ENCODE measurements around the gene SLC19A1. TPM values are rescaled to one million over a fixed set of nuclear protein-coding genes. Genes with fewer than 3 reads are reported as not detected.

SLC19A1 gene
- total RNA-seq, 1 experiment from 2014 or later = 21.4 TPM

DNA sequence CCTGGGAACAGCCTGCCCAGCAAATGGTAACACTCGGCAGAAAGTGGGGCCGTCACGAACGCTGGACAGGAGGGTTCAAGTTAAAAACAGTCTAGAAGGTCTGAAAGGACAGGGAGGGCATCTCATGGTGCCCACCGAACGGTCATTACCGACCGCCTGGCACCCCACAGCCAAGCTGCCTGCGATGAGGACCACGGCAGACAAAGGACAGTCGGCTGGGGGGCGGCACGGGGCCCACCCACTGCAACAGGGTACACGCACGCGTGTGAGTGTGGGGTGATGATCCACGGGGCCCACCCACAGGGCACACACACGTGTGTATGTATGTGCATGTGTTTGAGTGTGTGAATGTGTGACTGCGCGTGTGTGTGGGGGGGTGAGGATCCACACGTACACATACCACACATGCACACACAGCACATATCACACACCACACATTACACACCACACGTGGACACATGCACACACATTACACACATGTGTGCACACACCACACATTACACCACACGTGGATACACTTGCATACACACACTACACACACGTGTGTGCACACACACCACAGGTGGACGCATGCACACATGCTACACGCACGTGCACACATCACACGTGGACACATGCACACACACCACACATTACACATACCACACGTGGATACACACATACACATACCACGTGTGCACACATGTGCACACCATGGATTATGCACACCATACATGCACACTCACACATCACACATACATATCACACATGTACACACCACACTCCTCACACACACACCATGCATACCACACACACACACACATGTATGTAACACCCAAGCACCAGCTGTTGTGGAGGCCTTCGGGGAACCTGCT is 63.2 kb downstream of the SLC19A1 start:
- DNase-seq = no peak
- CTCF ChIA-PET = no interaction called here
- H3K9me3 Mint-ChIP-seq (ENCODE audit: low read depth, unreplicated experiment) = peaks cover 3% of the 10 kb centered on the region
- intact Hi-C loops (cut with micrococcal nuclease; ENCODE audit: unreplicated experiment) = no loop called here
- no peaks in the 10 kb centered on the region for H3K4me1 Mint-ChIP-seq (ENCODE audit: low read depth, unreplicated experiment)
- peaks cover 16% of the 10 kb centered on the region for H3K36me3 Mint-ChIP-seq (ENCODE audit: insufficient read depth, unreplicated experiment)
- H3K27ac Mint-ChIP-seq (ENCODE audit: unreplicated experiment) = no peak overlapping the region
- no TSS peak for BruUV-seq (replicated peaks)
- H3K4me3 Mint-ChIP-seq (ENCODE audit: low read depth, unreplicated experiment) = no peak overlapping the region
- TF ChIP-seq, protein P1, sequence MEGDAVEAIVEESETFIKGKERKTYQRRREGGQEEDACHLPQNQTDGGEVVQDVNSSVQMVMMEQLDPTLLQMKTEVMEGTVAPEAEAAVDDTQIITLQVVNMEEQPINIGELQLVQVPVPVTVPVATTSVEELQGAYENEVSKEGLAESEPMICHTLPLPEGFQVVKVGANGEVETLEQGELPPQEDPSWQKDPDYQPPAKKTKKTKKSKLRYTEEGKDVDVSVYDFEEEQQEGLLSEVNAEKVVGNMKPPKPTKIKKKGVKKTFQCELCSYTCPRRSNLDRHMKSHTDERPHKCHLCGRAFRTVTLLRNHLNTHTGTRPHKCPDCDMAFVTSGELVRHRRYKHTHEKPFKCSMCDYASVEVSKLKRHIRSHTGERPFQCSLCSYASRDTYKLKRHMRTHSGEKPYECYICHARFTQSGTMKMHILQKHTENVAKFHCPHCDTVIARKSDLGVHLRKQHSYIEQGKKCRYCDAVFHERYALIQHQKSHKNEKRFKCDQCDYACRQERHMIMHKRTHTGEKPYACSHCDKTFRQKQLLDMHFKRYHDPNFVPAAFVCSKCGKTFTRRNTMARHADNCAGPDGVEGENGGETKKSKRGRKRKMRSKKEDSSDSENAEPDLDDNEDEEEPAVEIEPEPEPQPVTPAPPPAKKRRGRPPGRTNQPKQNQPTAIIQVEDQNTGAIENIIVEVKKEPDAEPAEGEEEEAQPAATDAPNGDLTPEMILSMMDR (IDR thresholded peaks at IDR 0.05; ENCODE audit: unreplicated experiment) = no peak
- H3K27me3 Mint-ChIP-seq (ENCODE audit: unreplicated experiment) = no peaks in the 10 kb centered on the region

DNA sequence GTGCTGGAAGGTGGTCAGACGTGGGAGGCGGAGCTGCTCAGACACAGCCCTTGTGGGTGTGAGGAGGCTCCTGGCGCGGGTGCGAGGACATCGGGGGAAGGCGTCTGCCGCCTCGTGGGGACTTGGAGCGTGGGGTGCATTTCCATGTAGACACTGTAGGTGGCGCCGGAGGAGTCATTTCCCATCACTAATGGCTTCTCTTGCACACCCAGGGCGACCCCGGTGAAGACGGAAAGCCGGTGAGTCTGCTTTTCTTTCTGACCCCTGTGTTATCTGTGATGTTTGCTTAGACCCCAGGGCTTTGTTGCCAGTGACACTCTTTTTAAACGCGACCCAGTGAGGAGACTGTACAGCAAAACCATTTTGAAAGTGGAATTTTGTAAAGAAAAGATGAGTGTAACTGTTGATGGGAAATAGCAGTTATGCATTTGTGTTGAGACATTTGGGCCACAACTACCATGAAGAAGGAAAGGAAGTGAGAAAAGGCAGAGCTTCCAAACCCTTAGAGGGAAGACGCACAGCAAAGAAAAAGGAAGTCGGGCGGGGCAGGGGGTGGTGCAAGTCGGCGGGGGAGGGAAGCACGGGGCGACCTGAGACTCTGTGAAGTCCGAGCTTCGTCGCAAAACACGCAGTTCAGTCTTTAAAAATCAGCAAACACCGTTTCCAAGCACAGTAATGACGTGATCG is 64.0 kb downstream of the SLC19A1 start:
- Mint-ChIP-seq H3K27ac (ENCODE audit: unreplicated experiment) (no peak overlapping the region), H3K4me1 (ENCODE audit: low read depth, unreplicated experiment) (no peaks in the 10 kb centered on the region), H3K36me3 (ENCODE audit: insufficient read depth, unreplicated experiment) (peaks cover 18% of the 10 kb centered on the region), H3K27me3 (ENCODE audit: unreplicated experiment) (no peaks in the 10 kb centered on the region), H3K4me3 (ENCODE audit: low read depth, unreplicated experiment) (no peak overlapping the region), H3K9me3 (ENCODE audit: low read depth, unreplicated experiment) (peaks cover 4% of the 10 kb centered on the region)
- TF ChIP-seq, protein P1 (IDR thresholded peaks at IDR 0.05; ENCODE audit: unreplicated experiment) = no peak
- BruUV-seq (replicated peaks) = no TSS peak
- no peak for DNase-seq
- CTCF ChIA-PET = interaction anchor here (0.7 kb wide), 1 partner anchor 9 kb away, joined by 3 read pairs; no protein-coding TSS in a partner anchor
- intact Hi-C loops (cut with micrococcal nuclease; ENCODE audit: unreplicated experiment) = no loop called here

DNA sequence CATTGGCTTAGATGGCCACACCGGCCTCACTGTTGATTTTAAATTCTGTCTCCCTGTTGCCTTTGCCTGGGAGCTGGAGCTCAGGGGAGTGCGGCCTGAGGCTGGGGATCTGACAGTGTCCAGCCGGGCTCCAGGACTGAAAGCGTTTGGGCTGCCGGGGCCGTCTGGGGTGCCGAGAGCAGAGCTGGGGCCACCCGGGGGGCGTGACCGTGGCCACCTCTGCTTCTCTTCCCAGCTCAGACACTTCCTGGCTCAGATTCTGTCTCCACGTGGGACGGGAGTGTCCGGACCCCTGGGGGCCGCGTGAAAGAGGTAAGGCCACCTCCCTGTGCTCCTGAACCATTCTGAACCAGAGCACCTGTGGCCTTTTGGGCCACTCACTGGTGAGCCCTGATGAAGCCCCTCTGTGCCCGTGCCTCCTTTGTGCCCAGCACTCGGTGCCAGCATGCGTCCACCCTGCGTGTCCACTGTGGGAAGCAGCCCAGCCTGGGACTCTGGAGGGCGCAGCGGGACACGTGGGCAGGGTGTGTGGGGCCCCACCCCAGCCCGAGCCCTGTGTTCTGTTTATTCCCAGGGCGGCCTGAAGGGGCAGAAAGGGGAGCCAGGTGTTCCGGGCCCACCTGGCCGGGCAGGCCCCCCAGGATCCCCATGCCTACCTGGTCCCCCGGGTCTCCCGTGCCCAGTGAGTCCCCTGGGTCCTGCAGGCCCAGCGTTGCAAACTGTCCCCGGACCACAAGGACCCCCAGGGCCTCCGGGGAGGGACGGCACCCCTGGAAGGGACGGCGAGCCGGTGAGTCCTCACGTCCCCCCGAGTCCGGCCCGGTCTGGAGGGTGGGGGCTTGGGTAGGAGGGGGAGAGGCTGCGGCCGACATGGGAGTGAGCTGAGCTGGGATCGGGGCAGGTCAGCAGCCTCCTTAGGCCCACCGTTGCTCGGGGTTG is 64.8 kb downstream of the SLC19A1 start:
- BruUV-seq (replicated peaks) = no TSS peak
- TF ChIP-seq, protein P1 (IDR thresholded peaks at IDR 0.05; ENCODE audit: unreplicated experiment) = no peak
- CTCF ChIA-PET = interaction anchor here (0.7 kb wide), 1 partner anchor 10 kb away, joined by 3 read pairs; no protein-coding TSS in a partner anchor

DNA sequence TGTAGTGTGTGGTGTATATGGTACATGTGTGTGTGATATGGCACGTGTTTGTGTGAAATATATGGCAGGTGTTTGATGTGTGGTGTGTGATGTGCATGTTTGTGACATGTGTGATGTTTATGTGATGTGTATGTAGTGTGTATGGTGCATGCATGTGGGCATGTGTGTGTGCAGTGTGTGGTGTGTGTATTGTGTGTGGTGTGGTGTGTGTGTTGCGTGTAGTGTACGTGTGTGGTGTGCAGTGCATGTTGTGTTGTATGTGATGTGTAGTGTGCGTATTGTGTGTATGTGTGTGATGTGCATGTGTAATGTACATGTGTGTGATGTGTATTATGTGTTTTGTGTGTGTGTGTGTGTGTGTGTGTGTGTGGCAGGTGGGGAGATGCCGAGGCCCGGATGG is 65.7 kb downstream of the SLC19A1 start:
- H3K27ac Mint-ChIP-seq (ENCODE audit: unreplicated experiment) = peak overlapping the region; percentile 9
- CTCF ChIA-PET = no interaction called here
- peaks cover 2% of the 10 kb centered on the region for H3K4me1 Mint-ChIP-seq (ENCODE audit: low read depth, unreplicated experiment)
- TF ChIP-seq, protein P1 (IDR thresholded peaks at IDR 0.05; ENCODE audit: unreplicated experiment) = no peak
- intact Hi-C loops (cut with micrococcal nuclease; ENCODE audit: unreplicated experiment) = no loop called here
- no TSS peak for BruUV-seq (replicated peaks)
- H3K36me3 Mint-ChIP-seq (ENCODE audit: insufficient read depth, unreplicated experiment) = peaks cover 18% of the 10 kb centered on the region
- H3K27me3 Mint-ChIP-seq (ENCODE audit: unreplicated experiment) = no peaks in the 10 kb centered on the region
- H3K9me3 Mint-ChIP-seq (ENCODE audit: low read depth, unreplicated experiment) = peaks cover 4% of the 10 kb centered on the region
- DNase-seq = no peak
- no peak overlapping the region for H3K4me3 Mint-ChIP-seq (ENCODE audit: low read depth, unreplicated experiment)

More for the DNA sequence above, 64.8 kb downstream of the SLC19A1 start:
- no peak overlapping the region for H3K4me3 Mint-ChIP-seq (ENCODE audit: low read depth, unreplicated experiment)
- intact Hi-C loops (cut with micrococcal nuclease; ENCODE audit: unreplicated experiment) = no loop called here
- H3K36me3 Mint-ChIP-seq (ENCODE audit: insufficient read depth, unreplicated experiment) = peaks cover 18% of the 10 kb centered on the region
- H3K9me3 Mint-ChIP-seq (ENCODE audit: low read depth, unreplicated experiment) = peaks cover 4% of the 10 kb centered on the region
- no peaks in the 10 kb centered on the region for H3K27me3 Mint-ChIP-seq (ENCODE audit: unreplicated experiment)
- H3K4me1 Mint-ChIP-seq (ENCODE audit: low read depth, unreplicated experiment) = no peaks in the 10 kb centered on the region
- DNase-seq = no peak
- H3K27ac Mint-ChIP-seq (ENCODE audit: unreplicated experiment) = no peak overlapping the region

Measured in Calu3 (cell line).